A673 (cell line): Measurements from ENCODE around the gene GPR21. TPM values are rescaled to one million over a fixed set of nuclear protein-coding genes. Genes with fewer than 3 reads are reported as not detected.
A peak's percentile ranks its signal among the peaks of the same experiment; 100 is the strongest.

Experiments used
- BruUV-seq: library from RNA; stranded (reverse); fragments of 400-500 nt; replicated peaks from 2 replicates; lab custom pipeline; 2021; lab: Mats Ljungman, UMichigan
- CTCF ChIA-PET: fragments of 300-600 bp; sonication (Branson Sonifier 250); formaldehyde crosslinking; loops from one replicate; lab custom pipeline; 2022; ENCODE audit warnings: antibody characterized with exemption; lab: Charles Lee
- POLR2A ChIA-PET: fragments of 300-600 bp; sonication (Branson Sonifier 250); formaldehyde crosslinking; loops from one replicate; lab custom pipeline; 2022; ENCODE audit warnings: antibody characterized with exemption; ENCODE audit not compliant: low non-redundant PET; lab: Charles Lee
- DNase-seq: peaks from one replicate; pipeline ENCODE4 v3.0.0-alpha.2; 2015; ENCODE audit warnings: low spot score
- H3K27ac ChIP-seq: fragments of 200-600 bp; sonication (generic); 2 replicates; pipeline ENCODE4 v1.5.1; 2016; ENCODE audit warnings: mixed run types, low read depth, mild to moderate bottlenecking, mixed read lengths, antibody characterized with exemption, low read length; ENCODE audit not compliant: poor library complexity, severe bottlenecking
- H3K27me3 ChIP-seq: fragments of 200-600 bp; sonication (generic); replicated peaks from 2 replicates; pipeline ENCODE4 v1.6.1; 2017; ENCODE audit warnings: mixed run types, low read depth, mild to moderate bottlenecking, mixed read lengths, antibody characterized with exemption, low read length; ENCODE audit not compliant: insufficient read depth, poor library complexity
- H3K36me3 ChIP-seq: fragments of 200-600 bp; sonication (generic); 2 replicates; pipeline ENCODE4 v1.6.1; 2016; ENCODE audit warnings: mixed run types, mild to moderate bottlenecking, mixed read lengths, antibody characterized with exemption, low read length; ENCODE audit not compliant: insufficient read depth, poor library complexity, severe bottlenecking
- H3K4me1 ChIP-seq: fragments of 200-600 bp; sonication (generic); 2 replicates; pipeline ENCODE4 v1.6.1; 2017; ENCODE audit warnings: mixed run types, mild to moderate bottlenecking, mixed read lengths, antibody characterized with exemption, low read length; ENCODE audit not compliant: insufficient read depth, poor library complexity, severe bottlenecking
- H3K4me3 ChIP-seq: fragments of 200-600 bp; sonication (generic); 2 replicates; pipeline ENCODE4 v1.5.1; 2016; ENCODE audit warnings: low read depth, mixed run types, mild to moderate bottlenecking, mixed read lengths, low read length; ENCODE audit not compliant: poor library complexity, severe bottlenecking
- H3K9me3 ChIP-seq: fragments of 200-600 bp; sonication (generic); 2 replicates; pipeline ENCODE4 v1.6.1; 2016; ENCODE audit warnings: mixed run types, low read depth, mild to moderate bottlenecking, mixed read lengths, antibody characterized with exemption, low read length; ENCODE audit not compliant: poor library complexity, severe bottlenecking
- EZH2 ChIP-seq: fragments of 200-600 bp; sonication (generic); IDR thresholded peaks from 2 replicates; pipeline ENCODE4 v1.6.1; 2017; ENCODE audit warnings: borderline replicate concordance, low read depth, mild to moderate bottlenecking, mixed read lengths, antibody characterized with exemption, low read length; ENCODE audit not compliant: poor library complexity, severe bottlenecking
- intact Hi-C: fragments of 100-400 bp; cut with micrococcal nuclease; formaldehyde crosslinking; loops from one replicate; pipeline ENCODE4 v1.10.0; 2022; ENCODE audit not compliant: unreplicated experiment
- total RNA-seq: library from RNA; stranded (reverse); gene quantifications from 2 replicates; pipeline ENCODE4 v1.2.3, GENCODE V29; 2021
- TF ChIP-seq, protein P1 (sequence below): fragments of 300-800, 200-600 bp; sonication (generic); conservative IDR thresholded peaks from 2 replicates; pipeline ENCODE4 v1.5.1; 2017; ENCODE audit warnings: low read depth, mild to moderate bottlenecking, antibody characterized with exemption, low read length, moderate library complexity, mixed read lengths

Gene GPR21
- total RNA-seq, 1 experiment from 2014 or later, result not detected

DNA sequence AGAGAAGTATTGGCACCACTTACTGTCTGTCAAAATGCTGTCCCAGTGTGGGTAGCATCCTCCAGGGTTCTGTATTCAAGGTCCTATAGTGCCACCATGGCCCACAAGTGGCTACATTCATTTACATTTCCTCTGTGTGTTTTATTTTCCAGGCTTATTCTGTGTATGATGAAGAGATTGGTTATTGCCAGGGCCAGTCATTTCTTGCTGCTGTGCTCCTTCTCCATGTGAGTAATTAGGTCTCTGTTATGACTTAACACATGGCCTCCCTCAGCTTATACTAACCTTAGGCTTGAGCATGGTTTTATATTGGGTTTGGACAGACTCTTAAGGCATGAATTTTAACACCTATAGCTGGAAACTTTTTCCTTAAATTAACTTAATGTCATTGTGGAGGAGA is 36.7 kb downstream of the GPR21 start:
- CTCF ChIA-PET, result no interaction called here
- POLR2A ChIA-PET, result no interaction called here
- Histone ChIP-seq H3K27me3 (no peaks in the 10 kb centered on the region), H3K27ac (no peak overlapping the region), H3K4me3 (no peak overlapping the region), H3K4me1 (peaks cover 33% of the 10 kb centered on the region), H3K36me3 (peaks cover 44% of the 10 kb centered on the region), H3K9me3 (no peaks in the 10 kb centered on the region)
- TF ChIP-seq EZH2, result no peak
- TF ChIP-seq, protein P1, sequence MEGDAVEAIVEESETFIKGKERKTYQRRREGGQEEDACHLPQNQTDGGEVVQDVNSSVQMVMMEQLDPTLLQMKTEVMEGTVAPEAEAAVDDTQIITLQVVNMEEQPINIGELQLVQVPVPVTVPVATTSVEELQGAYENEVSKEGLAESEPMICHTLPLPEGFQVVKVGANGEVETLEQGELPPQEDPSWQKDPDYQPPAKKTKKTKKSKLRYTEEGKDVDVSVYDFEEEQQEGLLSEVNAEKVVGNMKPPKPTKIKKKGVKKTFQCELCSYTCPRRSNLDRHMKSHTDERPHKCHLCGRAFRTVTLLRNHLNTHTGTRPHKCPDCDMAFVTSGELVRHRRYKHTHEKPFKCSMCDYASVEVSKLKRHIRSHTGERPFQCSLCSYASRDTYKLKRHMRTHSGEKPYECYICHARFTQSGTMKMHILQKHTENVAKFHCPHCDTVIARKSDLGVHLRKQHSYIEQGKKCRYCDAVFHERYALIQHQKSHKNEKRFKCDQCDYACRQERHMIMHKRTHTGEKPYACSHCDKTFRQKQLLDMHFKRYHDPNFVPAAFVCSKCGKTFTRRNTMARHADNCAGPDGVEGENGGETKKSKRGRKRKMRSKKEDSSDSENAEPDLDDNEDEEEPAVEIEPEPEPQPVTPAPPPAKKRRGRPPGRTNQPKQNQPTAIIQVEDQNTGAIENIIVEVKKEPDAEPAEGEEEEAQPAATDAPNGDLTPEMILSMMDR, result no peak
- intact Hi-C loops, result no loop called here
- BruUV-seq, result no TSS peak
- DNase-seq, result no peak

DNA sequence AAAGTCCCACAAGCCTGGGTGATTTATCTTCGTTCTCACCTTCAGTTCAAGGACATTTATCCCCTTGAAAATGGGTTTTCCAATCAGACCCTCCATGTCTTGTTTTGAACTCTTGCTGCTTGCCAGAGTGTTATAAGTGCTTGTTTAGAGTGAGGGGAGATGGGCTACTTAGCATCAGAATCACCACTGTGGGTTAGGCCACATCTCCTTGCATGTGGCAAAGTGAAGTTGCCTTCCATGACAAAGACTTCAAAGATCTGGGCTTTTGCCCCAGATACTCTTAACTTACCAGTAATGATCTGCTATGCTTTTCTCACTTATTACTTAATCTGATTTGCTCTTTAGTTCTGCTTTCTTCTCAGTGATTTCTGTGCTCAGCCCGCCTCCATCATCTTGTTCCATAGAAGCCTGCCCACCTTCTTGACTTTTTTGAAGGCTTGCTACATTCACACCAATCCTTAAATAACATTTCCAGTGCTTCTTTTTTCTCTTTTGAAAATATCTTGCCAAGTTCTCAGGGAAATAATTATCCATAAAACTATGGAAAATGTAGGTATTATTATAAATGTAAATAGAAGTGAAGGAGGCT is 39.0 kb downstream of the GPR21 start:
- DNase-seq, result no peak
- ChIA-PET CTCF (no interaction called here), POLR2A (no interaction called here)
- Histone ChIP-seq H3K4me1 (peaks cover 46% of the 10 kb centered on the region), H3K27ac (peak overlapping the region; percentile 28), H3K27me3 (no peaks in the 10 kb centered on the region), H3K4me3 (no peak overlapping the region), H3K36me3 (peaks cover 31% of the 10 kb centered on the region), H3K9me3 (no peaks in the 10 kb centered on the region)
- TF ChIP-seq EZH2, result no peak
- TF ChIP-seq, protein P1, result no peak
- intact Hi-C loops, result no loop called here
- BruUV-seq, result no TSS peak

DNA sequence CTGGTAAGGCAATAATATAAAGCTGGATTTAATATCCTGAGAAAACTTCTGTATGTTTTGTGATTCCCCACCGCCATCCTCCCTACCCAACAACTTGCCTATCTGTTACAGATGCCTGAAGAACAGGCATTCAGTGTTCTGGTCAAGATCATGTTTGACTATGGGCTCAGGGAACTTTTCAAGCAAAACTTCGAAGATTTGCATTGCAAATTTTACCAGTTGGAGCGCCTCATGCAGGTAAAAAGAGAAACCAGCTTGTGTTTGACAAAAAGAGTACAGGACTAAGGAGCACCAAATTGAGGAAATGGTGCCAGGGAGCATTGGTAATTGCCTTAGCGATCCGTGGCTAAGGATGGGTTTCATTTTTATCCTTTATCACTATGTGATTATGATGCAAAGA is 40.0 kb downstream of the GPR21 start:
- Histone ChIP-seq H3K4me3 (no peak overlapping the region), H3K27me3 (no peaks in the 10 kb centered on the region), H3K4me1 (peaks cover 54% of the 10 kb centered on the region), H3K9me3 (no peaks in the 10 kb centered on the region), H3K36me3 (peaks cover 33% of the 10 kb centered on the region), H3K27ac (peak overlapping the region; percentile 64)
- ChIA-PET CTCF (interaction anchor here (0.7 kb wide), 1 partner anchor 237 kb away, joined by 3 read pairs; no protein-coding TSS in a partner anchor), POLR2A (no interaction called here)
- intact Hi-C loops, result no loop called here
- BruUV-seq, result no TSS peak
- DNase-seq, result no peak
- TF ChIP-seq EZH2, result no peak
- TF ChIP-seq, protein P1, result no peak
